SJCRH30 (cell line): ENCODE results near the gene DAAM2. TPM values are rescaled to one million over a fixed set of nuclear protein-coding genes. Genes with fewer than 3 reads are reported as not detected.

Source experiments
- DNase-seq, 2 experiments: peaks; one replicate each; pipeline ENCODE4 v3.0.0-alpha.2; 2015 to 2020
- H3K27ac ChIP-seq: fragments of 250-450 bp; sonication (Bioruptor Pico); 2 replicates; pipeline ENCODE4 v1.5.1; 2020; ENCODE audit warnings: mild to moderate bottlenecking, moderate library complexity
- H3K27me3 ChIP-seq: fragments of 250-450 bp; sonication (Bioruptor Pico); 2 replicates; pipeline ENCODE4 v1.5.1; 2020; ENCODE audit warnings: mild to moderate bottlenecking, moderate library complexity
- H3K36me3 ChIP-seq: fragments of 250-450 bp; sonication (Bioruptor Pico); 2 replicates; pipeline ENCODE4 v1.5.1; 2020; ENCODE audit warnings: mild to moderate bottlenecking, moderate library complexity
- H3K4me1 ChIP-seq: fragments of 250-450 bp; sonication (Bioruptor Pico); 2 replicates; pipeline ENCODE4 v1.5.1; 2020; ENCODE audit warnings: mild to moderate bottlenecking, moderate library complexity
- H3K4me3 ChIP-seq: fragments of 250-450 bp; sonication (Bioruptor Pico); 2 replicates; pipeline ENCODE4 v1.5.1; 2020; ENCODE audit warnings: mild to moderate bottlenecking, moderate library complexity
- H3K9me3 ChIP-seq: fragments of 250-450 bp; sonication (Bioruptor Pico); replicated peaks from 2 replicates; pipeline ENCODE4 v1.5.1; 2020; ENCODE audit warnings: mild to moderate bottlenecking, moderate library complexity
- total RNA-seq: library from RNA; depleted of rRNA; stranded (reverse); fragments of >200 nt; shearing (Covaris generic); gene quantifications from 2 replicates; pipeline ENCODE4 v1.2.3, GENCODE V29; 2014

DAAM2 gene
- total RNA-seq, 1 experiment from 2014 or later, result 3.5 TPM

- Histone ChIP-seq H3K27me3 (no peaks in the 10 kb centered on the region), H3K4me1 (no peaks in the 10 kb centered on the region), H3K4me3 (no peak overlapping the region), H3K36me3 (no peaks in the 10 kb centered on the region), H3K9me3 (no peaks in the 10 kb centered on the region), H3K27ac (no peak overlapping the region)
- no peak for DNase-seq
These were observed 112.9 kb downstream of the DAAM2 start for GRCh38 chr6:39904946-39905639.

- Histone ChIP-seq H3K4me3 (no peak overlapping the region), H3K4me1 (no peaks in the 10 kb centered on the region), H3K27ac (no peak overlapping the region), H3K9me3 (no peaks in the 10 kb centered on the region), H3K36me3 (no peaks in the 10 kb centered on the region), H3K27me3 (no peaks in the 10 kb centered on the region)
- DNase-seq, result no peak
These were observed 113.4 kb downstream of the DAAM2 start for GRCh38 chr6:39905640-39905975.

GRCh38 chr6:39906318-39906761 lies 114.2 kb downstream of the DAAM2 start:
- Histone ChIP-seq H3K9me3 (no peaks in the 10 kb centered on the region), H3K36me3 (no peaks in the 10 kb centered on the region), H3K27ac (no peak overlapping the region), H3K4me1 (no peaks in the 10 kb centered on the region), H3K4me3 (no peak overlapping the region), H3K27me3 (no peaks in the 10 kb centered on the region)
- DNase-seq, result no peak

GRCh38 chr6:39907871-39908575 lies 115.8 kb downstream of the DAAM2 start:
- Histone ChIP-seq H3K36me3 (no peaks in the 10 kb centered on the region), H3K27me3 (no peaks in the 10 kb centered on the region), H3K4me1 (no peaks in the 10 kb centered on the region), H3K9me3 (no peaks in the 10 kb centered on the region), H3K4me3 (no peak overlapping the region), H3K27ac (no peak overlapping the region)
- no peak for DNase-seq

- Histone ChIP-seq H3K4me3 (no peak overlapping the region), H3K9me3 (no peaks in the 10 kb centered on the region), H3K4me1 (no peaks in the 10 kb centered on the region), H3K27me3 (no peaks in the 10 kb centered on the region), H3K27ac (no peak overlapping the region), H3K36me3 (no peaks in the 10 kb centered on the region)
- no peak for DNase-seq
These were observed 116.8 kb downstream of the DAAM2 start for GRCh38 chr6:39908838-39909583.

GRCh38 chr6:39909701-39910100 lies 117.5 kb downstream of the DAAM2 start:
- H3K9me3 ChIP-seq, result no peaks in the 10 kb centered on the region
- no peak overlapping the region for H3K4me3 ChIP-seq
- no peaks in the 10 kb centered on the region for H3K27me3 ChIP-seq
- no peaks in the 10 kb centered on the region for H3K36me3 ChIP-seq
- H3K4me1 ChIP-seq, result no peaks in the 10 kb centered on the region
- DNase-seq, result no peak
- no peak overlapping the region for H3K27ac ChIP-seq

- no peak for DNase-seq
- H3K4me1 ChIP-seq, result no peaks in the 10 kb centered on the region
- no peak overlapping the region for H3K4me3 ChIP-seq
- no peaks in the 10 kb centered on the region for H3K27me3 ChIP-seq
- H3K9me3 ChIP-seq, result no peaks in the 10 kb centered on the region
- no peaks in the 10 kb centered on the region for H3K36me3 ChIP-seq
- H3K27ac ChIP-seq, result no peak overlapping the region
These were observed 118.0 kb downstream of the DAAM2 start for GRCh38 chr6:39910164-39910563.

- H3K4me1 ChIP-seq, result no peaks in the 10 kb centered on the region
- no peaks in the 10 kb centered on the region for H3K36me3 ChIP-seq
- no peak for DNase-seq
- no peaks in the 10 kb centered on the region for H3K9me3 ChIP-seq
- H3K27ac ChIP-seq, result no peak overlapping the region
- no peaks in the 10 kb centered on the region for H3K27me3 ChIP-seq
- no peak overlapping the region for H3K4me3 ChIP-seq
These were observed 118.6 kb downstream of the DAAM2 start for GRCh38 chr6:39910744-39911143.

GRCh38 chr6:39911513-39912125 lies 119.4 kb downstream of the DAAM2 start:
- Histone ChIP-seq H3K9me3 (no peaks in the 10 kb centered on the region), H3K36me3 (no peaks in the 10 kb centered on the region; the same call in 1 of the 2 replicates), H3K27me3 (no peaks in the 10 kb centered on the region), H3K4me3 (no peak overlapping the region), H3K27ac (no peak overlapping the region), H3K4me1 (no peaks in the 10 kb centered on the region)
- no peak for DNase-seq

GRCh38 chr6:39912446-39912845 lies 120.3 kb downstream of the DAAM2 start:
- H3K27ac ChIP-seq, result no peak overlapping the region
- no peak overlapping the region for H3K4me3 ChIP-seq
- no peaks in the 10 kb centered on the region for H3K4me1 ChIP-seq
- no peaks in the 10 kb centered on the region for H3K9me3 ChIP-seq
- H3K27me3 ChIP-seq, result no peaks in the 10 kb centered on the region
- H3K36me3 ChIP-seq, result no peaks in the 10 kb centered on the region; the same call in 1 of the 2 replicates
- no peak for DNase-seq

GRCh38 chr6:39913391-39913916 lies 121.3 kb downstream of the DAAM2 start:
- no peaks in the 10 kb centered on the region for H3K4me1 ChIP-seq
- H3K36me3 ChIP-seq, result no peaks in the 10 kb centered on the region; the same call in 1 of the 2 replicates
- H3K4me3 ChIP-seq, result no peak overlapping the region
- DNase-seq, result no peak
- no peaks in the 10 kb centered on the region for H3K27me3 ChIP-seq
- no peaks in the 10 kb centered on the region for H3K9me3 ChIP-seq
- no peak overlapping the region for H3K27ac ChIP-seq

- Histone ChIP-seq H3K4me3 (no peak overlapping the region), H3K4me1 (no peaks in the 10 kb centered on the region), H3K9me3 (no peaks in the 10 kb centered on the region), H3K27ac (no peak overlapping the region), H3K27me3 (no peaks in the 10 kb centered on the region), H3K36me3 (no peaks in the 10 kb centered on the region; the same call in 1 of the 2 replicates)
- no peak for DNase-seq
These were observed 122.1 kb downstream of the DAAM2 start for GRCh38 chr6:39914239-39914638.

GRCh38 chr6:39915866-39916265 lies 123.7 kb downstream of the DAAM2 start:
- no peaks in the 10 kb centered on the region for H3K27me3 ChIP-seq
- no peak overlapping the region for H3K4me3 ChIP-seq
- H3K27ac ChIP-seq, result no peak overlapping the region
- H3K36me3 ChIP-seq, result no peaks in the 10 kb centered on the region; the same call in 1 of the 2 replicates
- DNase-seq, result no peak
- no peaks in the 10 kb centered on the region for H3K9me3 ChIP-seq
- H3K4me1 ChIP-seq, result no peaks in the 10 kb centered on the region

- Histone ChIP-seq H3K4me1 (no peaks in the 10 kb centered on the region), H3K4me3 (no peak overlapping the region), H3K36me3 (no peaks in the 10 kb centered on the region; the same call in 1 of the 2 replicates), H3K27me3 (no peaks in the 10 kb centered on the region), H3K27ac (no peak overlapping the region), H3K9me3 (no peaks in the 10 kb centered on the region)
- DNase-seq, result no peak
These were observed 125.2 kb downstream of the DAAM2 start for GRCh38 chr6:39917329-39917728.
